GM21423 (cell line): ENCODE results near the gene WNK3.

ENCODE experiments used
- ATAC-seq: cut with Tn5 transposase; IDR thresholded peaks from one replicate; pipeline ENCODE4 v1.9.1; 2021; ENCODE audit warnings: mild to moderate bottlenecking, moderate library complexity; ENCODE audit not compliant: unreplicated experiment

The WNK3 gene

DNA sequence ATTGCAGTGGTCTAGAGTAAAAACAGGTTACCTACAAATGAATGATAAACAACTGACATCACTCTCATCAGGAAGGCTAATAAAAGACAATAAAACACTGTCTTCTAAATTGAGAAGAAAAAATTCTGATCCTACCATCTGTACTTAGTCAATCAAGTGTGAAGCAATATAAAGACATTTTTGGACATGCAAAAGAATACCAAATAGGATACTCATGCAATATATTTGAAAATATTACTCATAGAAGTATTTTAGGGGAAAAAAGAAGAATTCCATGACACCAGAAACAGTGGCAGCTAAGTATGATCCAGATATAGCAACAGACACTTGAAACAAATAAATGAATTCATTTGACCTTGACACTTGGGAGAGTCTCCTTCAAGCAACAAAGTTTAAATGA, 111.0 kb downstream of the WNK3 start:
- no peak for ATAC-seq

DNA sequence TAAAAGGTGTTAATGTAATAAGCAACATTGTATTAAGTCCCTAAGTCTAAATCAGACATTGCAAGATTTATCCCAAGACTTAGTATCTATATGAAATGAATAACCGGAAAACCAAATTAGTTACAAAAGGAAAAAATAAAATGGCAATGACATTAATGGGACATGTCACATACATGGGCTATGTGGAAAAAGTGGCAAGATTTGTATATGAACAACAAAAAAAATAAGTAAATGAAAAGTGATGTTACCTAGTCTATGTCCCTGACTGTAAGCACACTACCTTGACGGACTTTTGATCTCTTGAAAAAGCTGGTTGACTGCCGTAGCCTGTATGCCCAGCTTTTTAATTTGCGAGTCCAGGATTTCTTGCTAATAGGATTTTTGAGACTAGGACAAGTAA, 119.3 kb downstream of the WNK3 start:
- ATAC-seq: no peak

DNA sequence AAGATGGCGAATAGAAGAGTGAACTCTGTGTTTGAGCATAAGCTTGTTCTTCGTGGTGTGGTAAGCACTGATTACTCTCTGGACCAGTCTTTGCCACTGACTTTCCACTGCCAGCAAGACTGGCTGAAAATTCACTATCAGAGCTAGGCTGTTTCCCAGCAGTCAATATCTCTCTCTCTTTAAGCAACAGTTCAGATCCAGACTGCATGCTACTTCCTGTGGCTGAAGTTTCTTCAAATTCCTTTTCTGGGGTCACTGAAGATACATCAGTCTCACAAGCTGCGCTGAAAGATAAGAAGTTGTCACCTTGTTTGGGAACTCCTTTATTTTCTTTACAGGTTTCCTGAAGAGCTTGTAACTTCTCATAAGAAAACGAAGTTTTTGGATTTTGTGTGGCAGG, 120.8 kb downstream of the WNK3 start:
- no peak for ATAC-seq

DNA sequence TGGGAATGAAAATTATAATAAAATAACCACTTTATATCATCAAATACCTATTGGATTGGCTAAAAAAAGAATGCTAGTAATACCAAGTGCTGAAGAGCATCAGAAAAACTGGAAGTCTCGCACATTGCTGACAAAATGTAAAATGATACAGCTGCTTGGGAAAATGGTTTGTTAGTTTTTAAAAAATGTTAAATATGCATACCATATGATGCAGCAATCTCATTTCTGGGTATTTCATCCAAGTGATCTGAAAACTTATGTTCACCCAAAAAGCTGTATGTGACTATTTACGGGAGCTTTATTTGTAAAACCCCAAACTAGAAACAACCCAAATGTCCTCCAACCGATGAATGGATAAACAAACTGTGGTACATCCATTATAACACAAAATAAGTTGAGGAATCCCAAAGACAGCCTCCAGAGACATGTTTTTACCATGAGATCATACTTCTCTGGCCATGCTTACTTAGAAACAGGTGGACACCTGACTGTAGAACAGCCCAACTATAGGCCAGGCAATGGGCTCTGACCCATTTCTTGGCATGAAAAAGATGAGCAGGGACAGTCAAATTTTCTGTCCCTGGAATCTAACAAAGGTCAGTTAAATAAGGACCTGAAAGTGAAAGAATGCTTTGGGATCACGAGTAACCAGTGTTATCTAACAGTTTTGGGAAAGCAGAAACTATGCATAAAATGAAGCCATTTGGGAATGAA, 127.3 kb downstream of the WNK3 start:
- ATAC-seq: no peak

DNA sequence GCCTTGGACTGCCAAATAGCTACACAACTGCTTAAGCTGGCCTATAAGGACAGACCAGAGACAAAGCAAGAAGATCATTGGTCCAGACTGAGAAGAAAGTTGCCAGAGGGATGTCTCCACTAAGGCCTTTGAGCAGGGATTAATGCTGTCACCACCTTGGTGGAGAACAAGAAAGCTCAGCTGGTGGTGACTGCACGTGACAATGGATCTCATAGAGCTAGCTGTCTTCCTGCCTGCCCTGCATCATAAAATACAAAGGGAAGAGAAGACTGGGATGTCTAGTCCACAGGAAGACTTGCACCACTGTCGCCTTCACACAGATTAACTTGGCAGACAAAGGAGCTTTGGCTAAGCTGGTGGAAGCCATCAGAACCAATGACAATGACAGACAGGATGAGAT, 134.3 kb downstream of the WNK3 start:
- no peak for ATAC-seq

DNA sequence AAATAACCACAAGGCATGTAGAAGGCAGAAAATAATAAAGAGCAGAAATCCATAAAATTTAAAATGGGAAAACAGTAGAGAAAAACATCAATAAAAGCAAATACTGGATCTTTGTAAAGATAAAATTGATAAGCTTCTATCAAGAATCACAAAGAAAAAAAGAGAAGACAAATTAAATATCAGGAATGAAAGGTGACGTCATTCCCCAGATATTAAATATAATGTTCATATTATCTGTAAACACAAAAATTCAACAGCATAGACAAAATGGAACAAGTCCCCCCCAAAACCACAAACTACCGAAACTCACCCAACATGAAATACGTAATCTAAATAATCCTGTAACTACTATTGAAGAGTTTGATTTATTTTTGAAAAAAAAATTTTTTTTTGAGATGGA, 144.2 kb downstream of the WNK3 start:
- no peak for ATAC-seq

DNA sequence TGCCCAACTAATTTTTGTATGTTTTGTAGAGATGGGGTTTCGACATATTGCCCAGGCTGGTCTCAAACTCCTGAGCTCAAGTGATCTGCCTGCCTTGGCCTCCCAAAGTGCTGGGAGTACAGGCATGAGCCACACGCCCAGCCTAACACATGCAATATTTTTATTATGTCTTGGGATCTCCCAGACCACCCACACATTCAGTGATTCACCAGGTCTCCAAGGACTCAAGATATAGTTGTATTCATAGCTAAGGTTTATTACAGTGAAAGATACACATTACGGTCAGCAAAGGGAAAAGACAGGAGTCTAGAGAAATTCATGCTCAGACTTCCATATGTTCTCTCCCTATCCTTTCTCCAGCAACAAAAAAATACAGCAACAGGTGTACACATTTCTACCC, 149.3 kb downstream of the WNK3 start:
- no peak for ATAC-seq

DNA sequence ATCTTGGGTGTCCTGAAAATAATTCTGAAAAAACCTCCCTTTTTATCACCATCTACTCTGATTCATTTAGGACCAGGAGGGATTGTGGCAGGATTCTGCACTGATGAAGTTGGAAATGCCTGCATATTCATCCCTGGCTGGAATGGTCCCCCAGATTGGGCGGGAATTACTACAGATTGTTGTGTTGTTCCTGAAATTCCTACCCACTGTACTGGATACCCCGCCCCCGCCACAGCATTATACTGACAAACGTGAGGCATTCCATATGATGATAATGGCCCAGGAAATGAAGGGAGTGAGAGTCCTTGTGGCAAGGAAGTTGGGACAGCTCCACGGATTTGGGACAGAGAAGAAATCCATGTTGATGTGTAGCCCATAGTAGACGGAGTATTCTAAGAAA, 159.6 kb downstream of the WNK3 start:
- no peak for ATAC-seq

DNA sequence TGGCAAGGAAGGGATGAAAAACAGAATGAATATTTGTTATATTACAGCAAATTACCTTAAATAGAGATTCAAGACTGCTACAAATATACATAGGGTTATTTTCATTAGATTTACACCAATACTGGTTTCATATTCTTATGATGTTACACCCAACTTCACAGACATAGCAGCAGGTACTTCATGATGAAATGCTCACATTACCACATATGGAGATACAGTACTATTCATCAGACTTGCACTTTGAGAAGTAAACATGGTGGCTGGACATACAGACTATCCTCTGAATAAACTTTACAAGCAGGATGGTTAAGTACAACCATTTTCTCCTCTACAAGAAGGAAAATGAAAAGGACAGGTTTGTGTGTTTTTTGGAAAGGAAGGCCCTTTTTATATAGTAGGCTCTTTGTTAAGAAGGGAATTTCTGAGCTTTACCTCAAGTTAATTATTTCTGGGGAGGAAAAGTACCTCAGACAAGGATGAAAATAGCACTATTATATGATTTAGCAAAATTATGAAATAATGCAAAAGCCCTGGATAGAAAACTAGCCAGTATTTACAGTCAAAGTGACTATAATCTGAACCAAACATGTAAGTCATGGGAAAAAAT, 162.8 kb downstream of the WNK3 start:
- no peak for ATAC-seq

DNA sequence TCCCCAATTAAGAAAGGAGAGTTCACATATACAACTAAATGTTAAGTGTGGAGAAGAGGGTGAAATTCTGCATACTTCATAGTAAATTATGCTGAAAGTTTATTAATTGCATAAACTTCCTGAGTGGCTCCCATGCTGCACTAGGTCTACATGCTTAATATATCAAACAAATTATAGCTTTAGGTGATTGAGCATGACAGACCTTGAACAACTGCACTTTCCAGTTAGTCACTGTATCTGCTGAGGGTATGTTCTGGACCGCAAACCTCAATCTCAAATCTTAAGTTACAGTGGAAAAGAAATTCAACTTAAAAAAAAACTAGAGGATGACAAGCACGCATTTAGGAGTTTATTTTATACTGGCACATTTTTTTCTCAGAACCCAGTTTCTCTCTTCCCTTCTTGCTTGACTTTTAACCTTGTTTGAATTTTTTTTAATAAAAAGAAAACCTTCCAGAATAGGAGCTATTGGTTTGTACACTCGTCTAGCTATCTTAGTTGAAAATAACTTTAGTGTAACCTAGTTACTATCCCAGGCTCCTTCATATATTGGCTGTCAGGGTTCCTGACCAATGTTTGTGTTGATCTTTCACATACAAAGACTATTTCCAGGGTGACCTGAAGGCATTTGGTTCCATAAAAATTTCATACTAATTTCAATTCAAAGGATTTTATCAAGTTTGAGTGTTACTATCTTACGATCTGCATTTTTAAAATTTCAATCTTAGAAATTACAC, 164.6 kb downstream of the WNK3 start:
- ATAC-seq: no peak

DNA sequence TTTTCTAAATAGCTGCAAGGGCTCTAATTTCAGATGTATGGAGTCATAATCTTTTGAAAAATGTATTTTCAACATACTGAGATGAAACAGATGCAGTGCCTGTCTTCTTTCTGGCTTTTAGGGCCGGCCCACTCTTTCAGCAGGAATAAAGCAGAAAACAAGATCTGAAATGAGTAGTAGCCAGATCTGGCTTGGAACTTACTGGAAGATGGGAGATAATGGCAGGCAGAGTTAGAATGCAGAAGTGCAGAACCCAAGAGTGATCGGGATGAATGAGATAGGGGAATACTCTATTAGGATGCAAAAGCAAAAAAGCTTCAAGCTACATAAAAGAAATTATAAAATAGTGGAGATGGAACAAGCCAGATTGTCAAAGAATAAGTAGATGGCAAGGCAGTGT, 173.4 kb downstream of the WNK3 start:
- ATAC-seq: no peak

DNA sequence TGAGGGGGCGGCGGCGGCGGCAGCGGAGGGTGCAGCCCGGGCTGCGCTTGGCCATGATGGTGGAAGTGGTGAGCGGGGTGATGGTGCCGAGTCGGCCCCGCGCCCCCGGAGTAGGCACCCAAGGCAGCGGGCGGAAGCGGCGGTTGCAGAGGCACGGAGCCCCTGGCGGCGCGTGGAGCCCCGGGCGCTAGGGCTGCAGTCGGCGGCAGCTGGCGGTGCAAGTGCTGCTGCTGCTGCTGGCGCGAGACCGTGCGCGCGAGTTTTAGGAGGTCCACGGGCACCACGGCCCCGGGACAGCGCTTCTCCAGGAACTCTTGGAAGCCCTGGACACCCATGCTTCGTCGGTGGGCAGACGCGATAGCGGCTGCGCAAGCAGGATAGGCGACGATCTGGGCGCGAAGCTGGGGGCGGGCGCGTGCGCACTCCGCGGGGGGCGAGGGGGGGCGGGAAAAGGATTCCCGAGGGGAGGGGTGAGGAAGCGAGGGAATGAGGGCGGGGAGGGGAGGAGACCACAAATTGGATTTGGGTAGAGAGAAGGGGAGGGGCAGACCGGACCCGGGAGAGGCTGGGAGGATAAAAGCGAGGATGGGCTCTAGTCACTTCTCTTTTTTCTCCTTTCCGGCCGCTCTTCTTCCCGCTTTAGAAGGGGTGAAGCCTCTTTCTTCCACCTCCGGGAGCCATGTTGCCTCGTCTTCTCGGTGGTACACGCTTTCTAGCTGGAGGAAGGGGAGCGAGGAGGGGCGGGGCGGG, 174.8 kb downstream of the WNK3 start, which contains the start of gene FAM120C:
TSS of gene FAM120C (minus strand) at position 391 of the 750 bp plus-strand sequence. CDS start at position 335, 56 bp downstream.
- peak; percentile 35 for ATAC-seq

DNA sequence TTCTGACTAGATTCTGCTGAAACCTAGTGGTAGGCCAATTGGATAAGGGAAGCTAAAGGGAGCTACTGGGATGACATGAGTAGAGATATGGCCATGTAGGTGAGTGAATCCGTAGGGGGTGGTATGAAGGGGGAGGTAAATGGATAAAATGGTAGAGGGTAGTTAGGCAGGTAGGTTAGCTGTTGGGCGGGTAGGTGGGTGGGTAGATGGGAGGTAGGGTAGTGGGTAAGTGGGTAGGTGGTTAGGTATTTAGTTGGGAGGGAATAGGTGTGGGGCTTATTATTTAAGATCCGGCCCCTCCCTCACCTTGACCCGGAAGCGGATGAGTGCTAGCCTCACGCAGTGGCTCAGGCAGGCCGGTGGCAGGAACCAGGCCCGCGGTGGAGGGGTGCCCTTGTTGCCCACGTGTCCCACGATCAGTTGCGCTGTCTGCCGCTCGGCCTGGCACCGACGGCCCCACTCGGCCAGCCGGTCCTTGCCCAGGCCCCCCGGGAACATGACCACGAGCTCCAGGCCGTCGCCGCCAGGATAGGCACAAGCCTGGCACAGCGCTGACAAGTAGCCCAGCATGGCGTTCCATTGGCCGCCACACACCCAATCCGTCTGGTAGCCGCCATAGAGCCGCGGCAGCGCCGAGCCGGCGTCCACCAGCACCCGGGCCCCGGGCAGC, 175.5 kb downstream of the WNK3 start:
- peak; percentile 73 for ATAC-seq

DNA sequence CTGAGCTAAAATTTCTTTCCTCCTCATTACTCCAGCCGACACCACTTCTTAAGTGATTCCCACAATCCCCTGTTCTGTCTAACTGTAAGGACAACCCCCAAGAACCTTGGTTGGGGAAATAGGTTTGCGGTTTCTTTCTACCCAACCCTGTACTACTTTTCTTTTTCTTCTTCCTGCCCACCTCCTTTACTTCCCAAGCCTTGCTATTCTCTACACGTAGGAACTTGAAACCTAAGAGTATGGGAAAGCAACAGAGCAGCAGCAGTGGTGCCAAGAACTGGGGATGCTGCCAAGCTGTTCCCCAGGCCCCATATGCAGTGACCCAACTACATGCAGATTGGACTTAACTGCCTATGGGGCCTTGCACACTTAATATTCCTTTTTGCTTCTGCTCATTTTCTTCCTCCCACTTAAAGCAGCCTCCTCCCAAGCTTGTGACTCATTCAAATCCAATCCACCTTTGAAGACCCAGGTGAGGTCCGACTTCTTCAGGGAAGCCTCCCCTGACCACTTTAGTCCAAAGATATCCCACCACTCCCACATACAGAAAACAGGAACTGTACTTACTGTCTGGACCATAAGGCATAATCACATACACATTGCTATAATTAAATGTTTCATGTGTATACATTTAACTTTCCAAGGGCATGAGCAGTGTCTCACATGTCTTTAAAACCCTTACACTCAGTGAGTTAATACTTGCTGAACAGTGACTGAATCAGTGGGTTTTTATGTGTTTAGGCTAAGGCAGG, 176.5 kb downstream of the WNK3 start:
- no peak for ATAC-seq

DNA sequence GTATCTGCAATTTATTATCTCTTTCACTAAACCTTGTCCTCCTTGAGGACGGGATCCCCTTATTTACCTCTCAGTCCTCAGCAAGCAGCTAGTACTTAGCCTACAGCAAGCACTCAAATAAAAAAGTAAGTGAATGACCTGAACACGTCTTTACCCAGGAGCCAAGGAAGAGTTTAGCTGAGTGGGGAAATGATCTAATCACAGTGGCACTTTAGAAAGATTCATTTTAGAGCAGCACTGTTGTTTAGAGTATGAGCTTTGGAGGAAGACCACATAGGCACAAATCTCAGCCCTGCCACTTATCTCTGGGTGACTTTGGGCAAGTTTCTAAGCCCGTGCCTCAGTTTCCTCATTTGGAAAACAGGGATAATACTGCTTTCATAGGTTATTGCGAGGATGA, 177.4 kb downstream of the WNK3 start:
- no peak for ATAC-seq

DNA sequence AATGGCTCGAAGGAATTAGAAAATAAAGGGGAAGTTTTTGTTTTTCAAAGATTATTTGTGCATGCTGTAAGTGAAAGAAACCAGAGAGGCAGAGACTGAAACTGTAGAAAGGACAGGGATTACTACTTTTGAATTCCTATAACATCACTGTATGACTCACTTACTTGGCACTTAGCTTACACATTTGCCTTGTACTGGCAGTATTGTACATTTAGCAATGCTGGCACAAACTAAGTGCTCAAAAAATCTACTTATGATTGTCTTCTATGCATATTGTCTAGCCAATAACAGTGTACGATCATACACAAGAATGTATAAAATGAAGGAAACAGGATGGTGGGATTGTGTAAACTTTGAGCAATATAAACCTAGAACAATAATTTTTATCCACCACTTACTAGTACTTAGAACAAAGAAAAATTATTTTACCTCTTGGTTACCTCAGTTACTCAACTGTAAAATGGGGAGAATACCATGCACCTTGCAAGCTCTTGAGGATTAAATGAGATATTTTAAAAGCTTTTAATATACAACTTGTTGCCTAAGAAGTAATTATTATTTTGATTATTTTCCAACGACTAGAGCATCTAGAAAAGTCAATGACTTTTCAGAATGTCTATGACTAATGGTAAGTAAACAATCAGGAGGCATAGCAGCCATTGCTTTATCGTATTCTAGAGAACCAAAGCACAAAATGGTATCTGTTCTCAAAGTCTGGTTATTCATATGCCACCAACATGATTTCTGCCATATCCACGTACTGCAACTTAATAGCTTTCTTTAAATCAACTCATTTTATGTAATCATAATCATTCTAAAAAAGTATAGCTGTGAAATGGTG, 179.5 kb downstream of the WNK3 start:
- no peak for ATAC-seq

DNA sequence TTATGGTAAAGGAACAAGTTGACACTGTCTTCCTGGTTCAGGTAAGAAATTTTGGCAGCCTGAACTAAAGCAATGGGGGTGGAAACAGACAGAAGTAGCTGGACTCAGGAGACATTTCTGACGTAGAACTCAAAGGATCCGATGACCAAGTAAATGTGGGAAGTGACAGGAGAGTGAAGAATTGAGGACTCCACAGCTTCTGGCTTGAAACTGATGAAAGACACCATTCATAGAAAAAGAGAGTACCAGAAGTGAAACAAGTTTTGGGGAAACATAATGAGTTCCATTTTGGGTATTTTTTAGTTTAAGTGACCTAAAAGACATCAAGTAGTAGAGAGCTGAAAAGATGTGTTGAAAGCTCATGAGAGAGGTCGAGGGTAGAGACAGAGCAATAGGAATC, 180.5 kb downstream of the WNK3 start:
- ATAC-seq: no peak

DNA sequence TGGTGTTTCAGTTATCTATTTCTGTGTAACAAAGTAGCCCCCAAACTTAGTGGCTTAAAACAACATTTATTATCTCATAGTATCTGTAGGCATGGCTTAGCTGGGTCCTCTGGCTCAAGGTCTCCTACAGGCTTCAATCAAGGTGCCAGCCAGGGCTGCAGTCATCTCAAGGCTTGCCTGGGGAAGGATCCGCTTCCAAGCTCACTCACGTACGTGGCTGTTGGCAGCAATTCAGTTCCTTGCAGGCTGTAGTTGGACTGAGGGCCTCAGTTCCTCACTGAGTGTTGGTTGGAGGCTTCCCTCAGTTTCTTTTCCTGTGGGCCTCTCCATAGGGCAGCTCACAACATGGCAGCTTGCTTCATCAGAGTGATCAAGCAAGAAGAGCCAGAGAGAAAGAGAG, 184.1 kb downstream of the WNK3 start:
- no peak for ATAC-seq

DNA sequence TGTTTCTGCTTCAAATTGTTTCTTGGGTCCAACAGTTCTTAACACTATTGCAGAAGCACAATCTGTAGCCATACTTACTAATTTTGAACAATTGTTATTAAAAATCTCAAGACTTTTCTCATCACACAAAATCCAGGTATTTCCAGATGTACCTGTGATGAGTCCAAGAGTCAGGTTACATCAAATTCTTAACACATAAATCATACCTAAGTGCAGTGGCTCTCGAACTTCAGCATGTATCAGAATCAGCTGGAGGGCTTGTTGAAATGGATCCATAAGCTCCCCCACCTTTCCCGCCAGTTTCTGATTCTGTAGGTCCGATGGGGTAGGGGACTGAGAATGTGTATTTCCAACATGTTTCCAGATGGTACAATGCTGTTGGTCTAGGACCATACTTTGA, 185.4 kb downstream of the WNK3 start:
- no peak for ATAC-seq
